Natural killer cell treated with Interleukin-12 subunit alpha and Interleukin-12 subunit beta and Interleukin-15 and Interleukin-18, amount 100 ng/mL, for 72 hours (primary cell): Measurements from ENCODE around the gene GARIN3. TPM values are rescaled to one million over a fixed set of nuclear protein-coding genes. Genes with fewer than 3 reads are reported as not detected.
"Not testable (repeated sequence)": the region's sequence is repeated elsewhere in the genome, so short reads cannot be mapped to it uniquely, and the experiment has no call there.

Source experiments
- ATAC-seq, 2 donors: fragments of 150-1000 bp; cut with Tn5 transposase in 1 of 2; sonication (Bioruptor Pico), chemical (Tn5 transposase) in 1 of 2; 2 replicates each; pipeline ENCODE4 v1.10.0; 2021
- DNase-seq: peaks from one replicate; pipeline ENCODE4 v3.0.0; 2022; ENCODE audit warnings: low spot score
- H3K27ac Mint-ChIP-seq, 2 donors: 1 replicate in 1 of 2; 2 replicates in 1 of 2; pipeline ENCODE4 v1.8.0; 2022; ENCODE audit warnings: mixed read lengths in 2 of 2, mild to moderate bottlenecking in 1 of 2, moderate library complexity in 1 of 2
- H3K27me3 Mint-ChIP-seq, 2 donors: 1 replicate in 1 of 2; 2 replicates in 1 of 2; pipeline ENCODE4 v1.8.0; 2022; ENCODE audit warnings: mixed read lengths in 2 of 2
- H3K36me3 Mint-ChIP-seq: one replicate; pipeline ENCODE4 v1.8.0; 2022; ENCODE audit warnings: mixed read lengths
- H3K4me1 Mint-ChIP-seq, 2 donors: 1 replicate in 1 of 2; 2 replicates in 1 of 2; pipeline ENCODE4 v1.8.0; 2022; ENCODE audit warnings: low read depth in 2 of 2, mixed read lengths in 2 of 2, mild to moderate bottlenecking in 1 of 2
- H3K4me3 Mint-ChIP-seq: one replicate; pipeline ENCODE4 v1.8.0; 2022; ENCODE audit warnings: mixed read lengths
- H3K9me3 Mint-ChIP-seq: 2 replicates; pipeline ENCODE4 v1.8.0; 2022; ENCODE audit warnings: mixed read lengths
- total RNA-seq, 2 donors: library from RNA; stranded (reverse); gene quantifications; one replicate each; pipeline ENCODE4 v1.2.3, GENCODE V29; 2022

The GARIN3 gene
- total RNA-seq = not detected

- DNase-seq (no peak), ATAC-seq (no peak)
- H3K27ac Mint-ChIP-seq = peak within 1 kb of the TSS; percentile 63 to 91
- peaks cover 5% of the 10 kb centered on the region for H3K9me3 Mint-ChIP-seq
- H3K27me3 Mint-ChIP-seq = peaks cover 0 to 5% of the 10 kb centered on the region in 2 donors
- H3K4me3 Mint-ChIP-seq = no peak within 1 kb of the TSS
- peaks cover 24 to 29% of the 10 kb centered on the region in 2 donors for H3K4me1 Mint-ChIP-seq
- no peaks in the 10 kb centered on the region for H3K36me3 Mint-ChIP-seq
These were observed at the start of gene GARIN3 for GRCh38 chr5:157166214-157167213. GARIN3 (minus strand) TSS chr5:157166264; CDS start chr5:157166168, 96 bp downstream.

GRCh38 chr5:157215514-157216167 is 49.6 kb upstream of the GARIN3 start:
- peaks cover 82 to 96% of the 10 kb centered on the region in 2 donors for H3K4me1 Mint-ChIP-seq
- H3K36me3 Mint-ChIP-seq = peaks cover 80% of the 10 kb centered on the region
- H3K9me3 Mint-ChIP-seq = no peaks in the 10 kb centered on the region
- peak overlapping the region; percentile 89 to 93 for H3K27ac Mint-ChIP-seq
- peak overlapping the region; percentile 87 for H3K4me3 Mint-ChIP-seq
- no peaks in the 10 kb centered on the region for H3K27me3 Mint-ChIP-seq
- DNase-seq (peak; percentile 83), ATAC-seq (peak; percentile 81 to 84)

GRCh38 chr5:157214861-157215513 is 48.9 kb upstream of the GARIN3 start:
- peak; percentile 56 to 71 for ATAC-seq
- peak overlapping the region; percentile 89 to 93 for H3K27ac Mint-ChIP-seq
- H3K36me3 Mint-ChIP-seq = peaks cover 78% of the 10 kb centered on the region
- peaks cover 76 to 94% of the 10 kb centered on the region in 2 donors for H3K4me1 Mint-ChIP-seq
- DNase-seq = peak; percentile 77
- no peaks in the 10 kb centered on the region for H3K27me3 Mint-ChIP-seq
- no peaks in the 10 kb centered on the region for H3K9me3 Mint-ChIP-seq
- H3K4me3 Mint-ChIP-seq = peak overlapping the region; percentile 87

- no peak for DNase-seq
- H3K4me1 Mint-ChIP-seq = peaks cover 71 to 91% of the 10 kb centered on the region in 2 donors
- no peak for ATAC-seq
- H3K36me3 Mint-ChIP-seq = peaks cover 72% of the 10 kb centered on the region
- no peaks in the 10 kb centered on the region for H3K27me3 Mint-ChIP-seq
- no peaks in the 10 kb centered on the region for H3K9me3 Mint-ChIP-seq
- peak overlapping the region; percentile 87 for H3K4me3 Mint-ChIP-seq
- peak overlapping the region; percentile 89 to 93 for H3K27ac Mint-ChIP-seq
These were observed 48.4 kb upstream of the GARIN3 start for GRCh38 chr5:157214415-157214814.

- DNase-seq = no peak
- Mint-ChIP-seq H3K36me3 (peaks cover 69% of the 10 kb centered on the region), H3K4me3 (peak overlapping the region; percentile 87)
These were observed 47.6 kb upstream of the GARIN3 start for GRCh38 chr5:157213527-157214243.

GRCh38 chr5:157212307-157212706 is 46.2 kb upstream of the GARIN3 start:
- Mint-ChIP-seq H3K27me3 (no peaks in the 10 kb centered on the region), H3K4me3 (peak overlapping the region; percentile 60), H3K4me1 (peaks cover 74 to 88% of the 10 kb centered on the region in 2 donors), H3K27ac (peak overlapping the region; percentile 89 to 93), H3K9me3 (no peaks in the 10 kb centered on the region), H3K36me3 (peaks cover 72% of the 10 kb centered on the region)
- ATAC-seq (no peak), DNase-seq (no peak)

More at GRCh38 chr5:157213527-157214243, 47.6 kb upstream of the GARIN3 start:
- peaks cover 69 to 89% of the 10 kb centered on the region in 2 donors for H3K4me1 Mint-ChIP-seq
- H3K27me3 Mint-ChIP-seq = no peaks in the 10 kb centered on the region
- peak overlapping the region; percentile 89 to 93 for H3K27ac Mint-ChIP-seq
- no peaks in the 10 kb centered on the region for H3K9me3 Mint-ChIP-seq
- no peak for ATAC-seq

- peak overlapping the region; percentile 89 to 93 for H3K27ac Mint-ChIP-seq
These were observed 44.6 kb upstream of the GARIN3 start for GRCh38 chr5:157210652-157211051.

GRCh38 chr5:157205708-157206107 is 39.6 kb upstream of the GARIN3 start:
- Mint-ChIP-seq H3K27ac (peak overlapping the region; percentile 70 to 89), H3K27me3 (no peaks in the 10 kb centered on the region), H3K4me1 (peaks cover 47 to 57% of the 10 kb centered on the region in 2 donors), H3K36me3 (peaks cover 45% of the 10 kb centered on the region), H3K9me3 (no peaks in the 10 kb centered on the region), H3K4me3 (no peak overlapping the region)
- ATAC-seq = no peak
- DNase-seq = no peak

More at GRCh38 chr5:157210652-157211051, 44.6 kb upstream of the GARIN3 start:
- DNase-seq, H3K27me3 Mint-ChIP-seq, H3K9me3 Mint-ChIP-seq: not testable (repeated sequence)
- H3K4me3 Mint-ChIP-seq = peak overlapping the region; percentile 62
- peaks cover 69 to 80% of the 10 kb centered on the region in 2 donors for H3K4me1 Mint-ChIP-seq
- peak; percentile 54 to 76 for ATAC-seq
- peaks cover 70% of the 10 kb centered on the region for H3K36me3 Mint-ChIP-seq

GRCh38 chr5:157204765-157205164 is 38.7 kb upstream of the GARIN3 start:
- ATAC-seq (no peak), DNase-seq (no peak)
- peaks cover 49% of the 10 kb centered on the region for H3K36me3 Mint-ChIP-seq

GRCh38 chr5:157203417-157203816 is 37.4 kb upstream of the GARIN3 start:
- ATAC-seq = no peak

More at GRCh38 chr5:157204765-157205164, 38.7 kb upstream of the GARIN3 start:
- no peaks in the 10 kb centered on the region for H3K9me3 Mint-ChIP-seq
- H3K27ac Mint-ChIP-seq = peak overlapping the region; percentile 86 to 88
- H3K4me1 Mint-ChIP-seq = peaks cover 54 to 58% of the 10 kb centered on the region in 2 donors
- peak overlapping the region; percentile 6 for H3K4me3 Mint-ChIP-seq
- H3K27me3 Mint-ChIP-seq = no peaks in the 10 kb centered on the region

GRCh38 chr5:157201857-157202256 is 35.8 kb upstream of the GARIN3 start:
- H3K27ac Mint-ChIP-seq = peak overlapping the region; percentile 86 to 88
- DNase-seq = no peak
- H3K4me3 Mint-ChIP-seq = peak overlapping the region; percentile 67
- H3K27me3 Mint-ChIP-seq = no peaks in the 10 kb centered on the region
- ATAC-seq = no peak
- H3K4me1 Mint-ChIP-seq = peaks cover 56 to 68% of the 10 kb centered on the region in 2 donors
- peaks cover 42% of the 10 kb centered on the region for H3K36me3 Mint-ChIP-seq
- no peaks in the 10 kb centered on the region for H3K9me3 Mint-ChIP-seq

More at GRCh38 chr5:157203417-157203816, 37.4 kb upstream of the GARIN3 start:
- no peak for DNase-seq
- peak overlapping the region; percentile 86 to 88 for H3K27ac Mint-ChIP-seq
- H3K4me3 Mint-ChIP-seq = peak overlapping the region; percentile 76
- peaks cover 49% of the 10 kb centered on the region for H3K36me3 Mint-ChIP-seq
- no peaks in the 10 kb centered on the region for H3K9me3 Mint-ChIP-seq
- H3K27me3 Mint-ChIP-seq = no peaks in the 10 kb centered on the region
- peaks cover 60 to 64% of the 10 kb centered on the region in 2 donors for H3K4me1 Mint-ChIP-seq

- DNase-seq = peak; percentile 87
- H3K27ac Mint-ChIP-seq = peak overlapping the region; percentile 89 to 92
- H3K4me3 Mint-ChIP-seq = peak overlapping the region; percentile 87
- peaks cover 68 to 78% of the 10 kb centered on the region in 2 donors for H3K4me1 Mint-ChIP-seq
- H3K9me3 Mint-ChIP-seq = no peaks in the 10 kb centered on the region
- peak; percentile 86 for ATAC-seq
- no peaks in the 10 kb centered on the region for H3K27me3 Mint-ChIP-seq
- H3K36me3 Mint-ChIP-seq = peaks cover 33% of the 10 kb centered on the region
These were observed 32.4 kb upstream of the GARIN3 start for GRCh38 chr5:157198277-157198986.
